ENCODE data around the gene FZD4. TPM values are rescaled to one million over a fixed set of nuclear protein-coding genes. Genes with fewer than 3 reads are reported as not detected.

The FZD4 gene
- total and polyA plus RNA-seq, 2 experiments from 2014 or later, result 18.8 to 46.4 TPM

DNA sequence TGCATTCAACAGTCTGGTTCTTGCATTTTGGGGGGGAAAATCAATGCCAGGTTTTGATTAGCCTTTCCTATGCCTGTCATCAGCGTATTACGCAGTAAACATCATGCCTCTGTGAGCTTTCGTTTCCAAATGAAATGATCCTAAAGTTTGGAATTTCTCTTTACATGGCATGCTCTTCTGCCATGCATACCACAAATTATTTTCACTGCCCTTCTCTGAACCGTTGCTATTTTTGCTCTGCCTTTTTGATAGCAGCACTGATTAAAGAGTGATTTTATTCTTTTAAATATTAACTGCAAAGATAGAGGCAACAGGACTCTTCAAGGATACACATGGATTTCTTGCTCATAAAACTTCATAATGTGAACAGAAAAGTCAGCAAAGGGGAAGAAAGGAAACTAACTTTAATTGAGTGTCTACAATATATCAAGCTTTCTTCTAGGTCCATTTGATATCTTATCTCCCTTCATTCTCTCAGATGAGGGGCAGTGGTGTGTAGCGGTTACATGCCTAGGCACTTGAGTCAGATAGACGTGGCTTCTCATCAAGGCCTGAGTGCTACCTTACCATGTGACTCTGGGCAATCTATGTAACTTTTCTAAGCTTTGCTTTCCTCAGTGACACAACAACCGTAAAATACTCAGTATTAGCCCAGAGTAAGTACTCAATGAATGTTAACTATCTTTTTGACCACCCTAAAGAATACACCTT lies 25.0 kb upstream of the FZD4 start:
- Histone ChIP-seq H3K36me3 (no peaks in the 10 kb centered on the region), H3K4me3 (no peak overlapping the region), H3K27me3 (no peaks in the 10 kb centered on the region), H3K9me3 (ENCODE audit: low read depth) (no peaks in the 10 kb centered on the region), H3K4me1 (ENCODE audit: low read depth) (peaks cover 13% of the 10 kb centered on the region), H3K27ac (peak overlapping the region; percentile 72)
- no peak for DNase-seq (ENCODE audit: low read depth in 1 of 2, low spot score in 1 of 2)
- TF ChIP-seq, protein P1, sequence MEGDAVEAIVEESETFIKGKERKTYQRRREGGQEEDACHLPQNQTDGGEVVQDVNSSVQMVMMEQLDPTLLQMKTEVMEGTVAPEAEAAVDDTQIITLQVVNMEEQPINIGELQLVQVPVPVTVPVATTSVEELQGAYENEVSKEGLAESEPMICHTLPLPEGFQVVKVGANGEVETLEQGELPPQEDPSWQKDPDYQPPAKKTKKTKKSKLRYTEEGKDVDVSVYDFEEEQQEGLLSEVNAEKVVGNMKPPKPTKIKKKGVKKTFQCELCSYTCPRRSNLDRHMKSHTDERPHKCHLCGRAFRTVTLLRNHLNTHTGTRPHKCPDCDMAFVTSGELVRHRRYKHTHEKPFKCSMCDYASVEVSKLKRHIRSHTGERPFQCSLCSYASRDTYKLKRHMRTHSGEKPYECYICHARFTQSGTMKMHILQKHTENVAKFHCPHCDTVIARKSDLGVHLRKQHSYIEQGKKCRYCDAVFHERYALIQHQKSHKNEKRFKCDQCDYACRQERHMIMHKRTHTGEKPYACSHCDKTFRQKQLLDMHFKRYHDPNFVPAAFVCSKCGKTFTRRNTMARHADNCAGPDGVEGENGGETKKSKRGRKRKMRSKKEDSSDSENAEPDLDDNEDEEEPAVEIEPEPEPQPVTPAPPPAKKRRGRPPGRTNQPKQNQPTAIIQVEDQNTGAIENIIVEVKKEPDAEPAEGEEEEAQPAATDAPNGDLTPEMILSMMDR (IDR thresholded peaks at IDR 0.05; ENCODE audit: low read depth, low read length), result no peak

GRCh38 chr11:86978756-86979608 lies 23.8 kb upstream of the FZD4 start:
- Histone ChIP-seq H3K9me3 (ENCODE audit: low read depth) (no peaks in the 10 kb centered on the region), H3K27me3 (no peaks in the 10 kb centered on the region), H3K27ac (peak overlapping the region; percentile 72), H3K4me1 (ENCODE audit: low read depth) (peaks cover 13% of the 10 kb centered on the region), H3K36me3 (no peaks in the 10 kb centered on the region), H3K4me3 (no peak overlapping the region)
- DNase-seq (ENCODE audit: low read depth in 1 of 2, low spot score in 1 of 2), result peak; percentile 41 to 73
- TF ChIP-seq, protein P1 (IDR thresholded peaks at IDR 0.05; ENCODE audit: low read depth, low read length), result peak; percentile 69

DNA sequence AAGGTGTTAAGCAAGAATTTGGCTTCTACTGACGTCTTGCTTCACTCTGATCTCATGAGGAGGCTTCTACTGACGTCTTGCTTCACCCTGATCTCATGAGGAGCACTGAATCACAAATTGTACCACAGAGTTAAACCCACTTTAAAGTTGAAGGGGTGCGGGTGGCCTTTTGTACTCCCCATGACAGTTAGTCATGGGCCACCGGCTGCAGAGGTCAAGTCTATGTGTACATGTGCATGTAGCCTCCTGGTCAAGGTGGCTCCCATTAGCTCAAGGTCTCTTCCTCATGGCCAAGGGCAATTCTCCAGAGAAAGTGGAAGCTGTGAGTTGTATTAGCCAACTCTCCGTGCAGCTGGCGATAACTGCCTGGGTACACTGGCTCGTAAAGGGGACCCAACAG lies 23.1 kb upstream of the FZD4 start:
- H3K27ac ChIP-seq, result no peak overlapping the region
- H3K4me1 ChIP-seq (ENCODE audit: low read depth), result peaks cover 13% of the 10 kb centered on the region
- DNase-seq (ENCODE audit: low read depth in 1 of 2, low spot score in 1 of 2), result peak in 1 of 2 donors; percentile 47
- TF ChIP-seq, protein P1 (IDR thresholded peaks at IDR 0.05; ENCODE audit: low read depth, low read length), result no peak
- no peak overlapping the region for H3K4me3 ChIP-seq
- H3K27me3 ChIP-seq, result no peaks in the 10 kb centered on the region
- H3K36me3 ChIP-seq, result no peaks in the 10 kb centered on the region
- no peaks in the 10 kb centered on the region for H3K9me3 ChIP-seq (ENCODE audit: low read depth)

DNA sequence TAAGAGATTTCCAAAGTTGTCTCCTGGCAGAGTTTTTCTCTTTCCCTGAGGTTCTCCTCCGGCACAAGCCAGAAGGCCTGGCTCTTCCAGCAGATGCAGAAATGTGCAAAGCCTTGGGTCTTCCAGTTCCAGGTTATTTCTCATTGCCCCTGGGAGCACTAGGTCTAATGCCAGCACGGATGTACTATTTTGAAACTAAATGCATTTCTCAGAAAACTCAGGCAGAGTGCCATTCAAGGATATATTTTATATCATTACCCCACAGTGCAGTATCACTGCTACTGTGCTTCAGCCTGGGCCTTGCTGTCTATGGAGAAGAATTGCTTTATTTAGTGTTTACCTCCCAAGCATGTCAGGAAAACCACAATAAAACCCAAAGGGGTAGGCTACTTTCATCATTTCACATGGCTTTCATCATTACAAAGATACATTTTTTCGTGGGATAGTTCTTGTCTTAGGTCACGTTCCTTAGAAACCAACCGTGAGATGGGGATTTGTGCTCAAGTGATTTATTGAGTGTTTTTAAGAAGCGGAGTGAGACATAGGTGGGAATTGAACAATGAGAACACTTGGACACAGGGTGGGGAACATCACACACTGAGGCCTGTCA lies 22.4 kb upstream of the FZD4 start:
- H3K9me3 ChIP-seq (ENCODE audit: low read depth), result no peaks in the 10 kb centered on the region
- no peak for DNase-seq (ENCODE audit: low read depth in 1 of 2, low spot score in 1 of 2)
- H3K27me3 ChIP-seq, result no peaks in the 10 kb centered on the region
- no peak overlapping the region for H3K4me3 ChIP-seq
- peaks cover 6% of the 10 kb centered on the region for H3K4me1 ChIP-seq (ENCODE audit: low read depth)
- TF ChIP-seq, protein P1 (IDR thresholded peaks at IDR 0.05; ENCODE audit: low read depth, low read length), result no peak
- no peaks in the 10 kb centered on the region for H3K36me3 ChIP-seq
- H3K27ac ChIP-seq, result no peak overlapping the region

- H3K4me3 ChIP-seq, result no peak overlapping the region
- DNase-seq (ENCODE audit: low read depth in 1 of 2, low spot score in 1 of 2), result no peak
- TF ChIP-seq, protein P1 (IDR thresholded peaks at IDR 0.05; ENCODE audit: low read depth, low read length), result no peak
- no peaks in the 10 kb centered on the region for H3K4me1 ChIP-seq (ENCODE audit: low read depth)
- H3K9me3 ChIP-seq (ENCODE audit: low read depth), result peaks cover 2% of the 10 kb centered on the region
- no peaks in the 10 kb centered on the region for H3K36me3 ChIP-seq
- no peaks in the 10 kb centered on the region for H3K27me3 ChIP-seq
- H3K27ac ChIP-seq, result no peak overlapping the region
Measured at GRCh38 chr11:86972734-86973133, 17.5 kb upstream of the FZD4 start.

Measured in cardiac muscle cell (in vitro differentiated cells and primary cell).